Head of caudate nucleus (tissue), 42 donors: ENCODE data around the gene GAPVD1.

ENCODE experiments used
- DNase-seq, 42 donors: peaks; one replicate each; pipeline versions ENCODE4 v3.0.0 to v3.0.0-alpha.2; 2020 to 2021; ENCODE audit warnings: mixed read lengths in 7 of 42
- intact Hi-C: fragments of 100-400 bp; cut with DNase I; formaldehyde crosslinking; loops from one replicate; pipeline ENCODE4 v1.15.0; 2022

The GAPVD1 gene

DNA sequence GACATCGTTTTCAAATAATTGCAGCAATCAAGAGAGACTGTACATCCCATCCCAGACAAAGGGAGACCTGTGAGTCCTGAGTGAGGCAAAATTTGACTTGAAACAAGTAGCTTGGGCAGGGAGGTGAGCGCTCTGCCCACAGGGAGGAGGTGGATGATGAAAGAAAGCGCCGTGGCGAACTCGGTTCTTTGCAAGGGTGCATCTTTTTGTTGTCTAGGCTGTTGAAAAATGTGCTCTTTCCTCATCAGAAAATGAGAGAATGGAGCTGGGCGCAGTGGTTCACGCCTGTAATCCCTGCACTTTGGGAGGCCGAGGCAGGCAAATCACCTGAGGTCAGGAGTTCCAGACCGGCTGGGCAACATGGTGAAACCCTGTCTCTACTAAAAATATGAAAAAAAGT, 150.5 kb downstream of the GAPVD1 start:
- DNase-seq = no peak
- intact Hi-C loops = no loop called here

DNA sequence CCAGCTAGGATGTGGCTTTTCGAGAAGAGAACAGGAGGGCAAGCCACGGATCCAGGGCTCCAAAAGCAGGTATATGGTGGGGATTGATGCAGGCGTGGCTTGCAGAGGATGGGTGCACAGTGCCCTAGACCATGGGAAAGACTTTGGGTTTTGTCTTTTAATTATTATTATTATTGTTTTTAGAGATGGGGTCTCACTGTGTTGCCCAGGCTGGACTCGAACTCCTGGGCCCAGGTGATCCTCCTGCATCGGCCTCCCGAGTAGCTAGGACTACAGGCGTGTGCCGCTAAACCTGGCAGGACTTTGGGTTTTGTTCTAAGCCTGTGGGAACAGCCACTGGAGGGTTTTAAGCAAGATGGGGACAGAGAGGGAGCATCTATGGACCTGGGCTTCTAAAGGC, 152.0 kb downstream of the GAPVD1 start:
- DNase-seq = no peak
- intact Hi-C loops = no loop called here

DNA sequence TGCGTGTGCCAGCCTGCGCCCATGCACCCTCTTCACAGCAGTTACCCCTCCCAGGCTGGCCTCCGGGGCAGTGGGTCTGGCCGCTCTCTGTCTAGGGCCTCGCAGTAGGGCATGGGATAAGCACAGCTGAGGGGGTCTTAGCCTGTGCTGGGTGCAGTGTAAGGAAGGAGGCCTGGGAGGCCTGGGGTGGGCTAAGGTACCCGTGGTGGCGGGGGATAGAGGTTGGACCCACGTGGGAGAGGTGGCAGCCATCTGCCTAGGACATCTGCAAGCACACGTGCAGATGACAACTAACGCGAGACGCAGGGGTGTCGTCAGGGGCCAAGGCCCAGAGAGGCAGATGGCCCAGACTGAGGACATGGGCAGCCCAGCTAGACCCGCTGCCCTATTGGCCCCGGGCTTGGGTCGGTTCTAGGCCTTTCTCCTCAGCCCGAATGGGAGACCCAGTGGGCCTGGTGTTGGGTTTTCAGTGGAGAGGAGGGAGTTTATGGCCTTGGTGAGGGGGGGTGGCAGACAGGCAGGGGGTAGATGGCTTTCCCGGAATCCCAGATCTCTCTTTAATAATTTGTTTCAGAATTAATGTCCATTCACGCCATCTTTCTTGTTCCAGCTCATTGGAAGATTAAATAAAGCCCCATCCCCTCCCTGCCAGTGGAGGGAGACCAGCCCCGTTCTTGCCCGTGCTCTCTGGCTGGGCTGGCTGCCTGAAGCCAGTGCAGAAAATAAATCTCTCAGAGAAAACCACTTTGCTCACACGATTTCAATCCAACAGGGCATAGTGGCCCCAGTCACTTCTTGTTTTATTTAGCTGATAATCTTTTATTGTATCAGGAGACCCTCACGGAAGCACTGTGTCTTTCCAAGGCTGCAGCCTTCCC, 154.2 kb downstream of the GAPVD1 start:
- no peak for DNase-seq
- intact Hi-C loops = no loop called here

DNA sequence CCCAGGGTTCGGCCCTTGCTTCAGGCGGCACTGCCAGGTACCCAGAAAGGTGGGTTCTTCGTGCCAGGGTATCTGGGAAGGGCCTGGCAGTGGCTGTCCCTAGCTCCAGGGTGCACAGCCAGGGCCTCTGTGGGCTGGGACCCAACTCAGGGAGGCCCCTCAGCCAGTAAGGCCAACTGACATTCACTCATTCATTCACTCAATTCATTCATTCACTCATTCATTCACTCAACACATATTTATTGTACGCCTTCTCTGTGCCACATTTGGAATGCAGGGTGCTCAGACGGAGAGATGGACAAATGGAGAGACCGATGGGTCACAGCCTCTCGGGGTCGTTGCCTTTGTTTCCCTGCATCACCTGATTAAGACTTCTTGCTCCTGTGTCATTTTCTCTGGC, 154.9 kb downstream of the GAPVD1 start:
- intact Hi-C loops = no loop called here

More for the DNA sequence above, 154.9 kb downstream of the GAPVD1 start:
- no peak for DNase-seq
